ENCODE measurements around the gene AOPEP. TPM values are rescaled to one million over a fixed set of nuclear protein-coding genes. Genes with fewer than 3 reads are reported as not detected.

Gene AOPEP
- total RNA-seq, 2 experiments from 2014 or later = 13.5 to 17.0 TPM

DNA sequence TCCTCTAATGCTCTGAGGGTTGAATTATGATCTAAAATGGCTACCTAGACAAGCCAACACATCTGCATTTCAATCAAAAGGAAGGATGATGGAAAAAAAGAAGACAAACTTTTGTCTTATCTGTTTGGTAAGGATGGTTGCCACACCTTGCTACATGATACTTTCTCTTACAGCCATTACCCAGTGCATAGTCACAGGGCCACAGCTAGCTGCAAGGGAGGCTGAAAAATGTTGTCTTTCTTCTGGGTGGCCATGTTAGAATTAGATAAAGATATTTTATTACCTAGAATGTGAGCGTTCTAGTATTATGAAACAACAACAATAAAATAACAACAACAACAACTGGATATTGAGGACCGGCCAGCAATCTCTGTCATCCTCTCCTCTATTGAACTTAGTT is 4.7 kb upstream of the AOPEP start:
- POLR2A ChIA-PET = no interaction called here
- CTCF ChIA-PET = interaction anchor here (1.2 kb wide), 1 partner anchor 61 kb away, joined by 3 read pairs; no protein-coding TSS in a partner anchor

DNA sequence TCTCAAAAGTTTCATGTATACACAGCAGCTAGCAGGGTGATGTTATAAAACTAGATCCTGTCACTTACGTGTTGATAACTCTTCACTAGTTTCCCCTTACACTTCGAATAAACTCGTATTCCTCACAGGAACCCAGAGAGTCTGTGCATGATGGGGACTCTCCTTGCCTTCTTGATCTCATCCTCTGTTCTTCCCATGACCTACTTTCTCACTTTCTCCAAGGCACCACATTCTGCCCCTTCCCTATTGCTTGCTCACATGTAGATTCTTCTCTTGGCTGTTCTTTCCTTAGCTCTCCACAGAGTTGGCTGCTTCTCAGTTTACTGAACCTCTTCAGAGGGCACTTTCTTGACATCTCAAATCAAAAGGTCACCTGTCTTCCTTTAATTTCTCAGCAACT is 1.2 kb upstream of the AOPEP start:
- Mint-ChIP-seq H3K4me3 (no peak overlapping the region), H3K9me3 (no peaks in the 10 kb centered on the region), H3K4me1 (peaks cover 20% of the 10 kb centered on the region), H3K36me3 (ENCODE audit: low read depth) (peaks cover 4% of the 10 kb centered on the region), H3K27ac (no peak overlapping the region), H3K27me3 (peaks cover 2% of the 10 kb centered on the region)
- no peak for DNase-seq
- ChIA-PET CTCF (interaction anchor here (0.7 to 2.3 kb wide), 4 partner anchors 44 to 480 kb away, joined by 3 to 18 read pairs (median 8); no protein-coding TSS in a partner anchor), POLR2A (interaction anchor here (1.1 to 1.6 kb wide), 3 partner anchors 13 to 154 kb away, joined by 5 to 8 read pairs (median 6); no protein-coding TSS in a partner anchor)

More for the DNA sequence above, 4.7 kb upstream of the AOPEP start:
- peaks cover 2% of the 10 kb centered on the region for H3K27me3 Mint-ChIP-seq
- no peak for DNase-seq
- no peak overlapping the region for H3K4me3 Mint-ChIP-seq
- H3K27ac Mint-ChIP-seq = no peak overlapping the region
- peaks cover under 1% of the 10 kb centered on the region for H3K36me3 Mint-ChIP-seq (ENCODE audit: low read depth)
- peaks cover 4% of the 10 kb centered on the region for H3K4me1 Mint-ChIP-seq
- peaks cover 4% of the 10 kb centered on the region for H3K9me3 Mint-ChIP-seq

DNA sequence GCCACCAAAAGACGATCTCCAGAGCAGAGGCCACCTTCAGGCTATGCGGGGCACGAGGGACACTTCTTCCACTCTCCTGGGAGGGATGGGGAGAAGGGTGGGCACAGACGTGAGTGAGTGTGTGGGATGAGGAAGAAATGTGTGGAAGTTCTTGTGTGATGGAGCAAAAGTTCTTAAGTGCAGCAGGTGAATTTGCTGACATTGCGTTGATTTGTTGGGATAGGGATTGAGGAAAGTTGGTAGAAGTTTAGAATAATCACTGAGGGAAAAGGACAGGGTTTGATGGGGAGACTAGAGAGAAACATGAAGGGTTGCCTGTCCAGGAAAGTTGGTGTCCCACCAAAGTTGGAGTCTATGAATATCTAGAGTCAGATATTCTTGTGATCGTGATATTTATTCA is 2.2 kb downstream of the AOPEP start:
- Mint-ChIP-seq H3K9me3 (no peaks in the 10 kb centered on the region), H3K27ac (no peak overlapping the region), H3K27me3 (no peaks in the 10 kb centered on the region), H3K4me3 (no peak overlapping the region), H3K4me1 (peaks cover 20% of the 10 kb centered on the region), H3K36me3 (ENCODE audit: low read depth) (peaks cover 4% of the 10 kb centered on the region)
- DNase-seq = no peak
- POLR2A ChIA-PET = no interaction called here
- CTCF ChIA-PET = interaction anchor here (0.9 to 1.0 kb wide), 2 partner anchors 60 to 439 kb away, joined by 3 read pairs; no protein-coding TSS in a partner anchor

DNA sequence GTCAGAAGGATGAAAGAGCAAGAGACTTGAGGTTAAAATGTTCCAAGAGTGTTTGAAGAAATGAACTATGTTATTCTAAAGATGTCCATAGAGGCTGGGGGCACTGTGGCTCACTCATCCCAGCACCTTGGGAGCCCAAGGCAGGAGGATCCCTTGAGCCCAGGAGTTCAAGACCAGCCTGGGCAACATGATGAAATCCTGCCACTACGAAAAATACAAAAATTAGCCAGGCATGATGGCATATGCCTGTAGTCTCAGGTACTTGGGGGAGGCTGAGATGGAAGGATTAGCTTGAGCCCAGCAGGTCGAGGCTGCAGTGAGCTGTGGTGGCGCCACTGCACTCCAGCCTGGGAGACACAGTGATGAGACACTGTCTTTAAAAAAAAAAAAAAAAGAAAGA is 2.7 kb downstream of the AOPEP start:
- H3K27me3 Mint-ChIP-seq = no peaks in the 10 kb centered on the region
- ChIA-PET POLR2A (no interaction called here), CTCF (interaction anchor here (0.8 to 1.0 kb wide), 3 partner anchors 60 to 438 kb away, joined by 3 read pairs; no protein-coding TSS in a partner anchor)
- H3K4me1 Mint-ChIP-seq = peaks cover 20% of the 10 kb centered on the region
- H3K9me3 Mint-ChIP-seq = no peaks in the 10 kb centered on the region
- peaks cover 4% of the 10 kb centered on the region for H3K36me3 Mint-ChIP-seq (ENCODE audit: low read depth)
- DNase-seq = no peak
- H3K4me3 Mint-ChIP-seq = no peak overlapping the region
- no peak overlapping the region for H3K27ac Mint-ChIP-seq

DNA sequence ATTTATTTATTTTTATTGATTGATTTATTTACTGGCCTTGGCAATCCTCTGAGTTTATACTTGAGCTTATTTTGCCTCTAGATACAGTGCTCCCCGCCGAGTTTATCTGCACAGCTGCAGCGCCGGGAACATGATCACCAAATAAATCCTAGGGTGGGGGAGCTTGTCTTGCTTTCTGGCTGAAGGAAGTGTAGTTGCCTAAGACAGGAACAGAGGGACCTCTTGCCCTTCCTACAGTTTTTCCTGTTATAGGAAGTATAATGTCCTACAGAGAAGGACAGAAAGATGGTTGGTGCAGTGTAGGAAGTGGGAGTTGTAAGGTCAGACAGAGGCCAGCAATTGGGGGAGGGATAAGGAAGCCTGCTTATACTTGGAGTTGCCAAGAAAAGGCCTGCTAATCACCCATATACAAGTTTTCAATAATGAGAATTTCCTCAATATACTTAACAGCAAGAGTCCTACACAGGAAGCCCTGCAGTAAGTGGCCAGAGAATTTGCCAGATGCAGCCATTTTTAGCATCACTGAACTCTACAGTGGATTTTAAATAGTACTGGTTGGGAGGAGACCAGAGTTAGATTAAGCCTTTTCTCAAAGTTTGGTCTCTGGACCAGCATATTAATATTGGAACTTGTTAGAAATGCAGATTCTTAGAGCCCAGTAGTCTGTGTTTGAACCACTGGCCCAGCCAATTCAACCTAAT is 7.7 kb downstream of the AOPEP start:
- H3K4me3 Mint-ChIP-seq = no peak overlapping the region

DNA sequence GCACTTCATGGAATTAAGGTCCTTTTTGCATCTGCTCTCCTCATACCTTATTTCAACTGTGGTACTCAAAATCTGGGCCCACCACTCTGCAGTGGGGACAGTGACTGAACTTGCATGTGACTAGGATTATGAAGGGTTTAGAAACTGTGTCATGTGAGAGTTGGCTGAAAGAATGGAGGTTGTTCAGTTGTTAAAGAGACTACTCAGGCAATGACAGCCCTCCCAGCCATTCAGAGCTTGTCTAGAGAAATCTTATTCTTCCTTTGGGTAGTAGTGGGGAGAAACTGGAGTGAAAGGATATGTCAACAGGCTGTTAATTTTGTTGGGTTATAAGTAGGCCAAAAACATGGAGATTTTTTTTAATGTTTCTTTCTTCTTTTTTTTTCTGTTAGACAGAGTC is 10.3 kb downstream of the AOPEP start:
- H3K27me3 Mint-ChIP-seq = no peaks in the 10 kb centered on the region
- peaks cover 3% of the 10 kb centered on the region for H3K36me3 Mint-ChIP-seq (ENCODE audit: low read depth)
- no peaks in the 10 kb centered on the region for H3K9me3 Mint-ChIP-seq
- POLR2A ChIA-PET = interaction anchor here (1.7 kb wide), 1 partner anchor 10 kb away, joined by 5 read pairs; the partner anchor contains the start of gene AOPEP
- CTCF ChIA-PET = interaction anchor here (0.6 kb wide), 1 partner anchor 10 kb away, joined by 4 read pairs; no protein-coding TSS in a partner anchor
- no peak overlapping the region for H3K4me3 Mint-ChIP-seq
- no peak for DNase-seq
- H3K27ac Mint-ChIP-seq = no peak overlapping the region
- no peaks in the 10 kb centered on the region for H3K4me1 Mint-ChIP-seq

More for the DNA sequence above, 7.7 kb downstream of the AOPEP start:
- CTCF ChIA-PET = interaction anchor here (1.4 to 1.6 kb wide), 2 partner anchors 394 to 397 kb away, joined by 3 to 4 read pairs; no protein-coding TSS in a partner anchor
- Mint-ChIP-seq H3K27ac (no peak overlapping the region), H3K27me3 (no peaks in the 10 kb centered on the region), H3K36me3 (ENCODE audit: low read depth) (peaks cover 3% of the 10 kb centered on the region), H3K4me1 (no peaks in the 10 kb centered on the region), H3K9me3 (no peaks in the 10 kb centered on the region)
- POLR2A ChIA-PET = interaction anchor here (0.8 kb wide), 1 partner anchor 10 kb away, joined by 3 read pairs; no protein-coding TSS in a partner anchor
- no peak for DNase-seq

DNA sequence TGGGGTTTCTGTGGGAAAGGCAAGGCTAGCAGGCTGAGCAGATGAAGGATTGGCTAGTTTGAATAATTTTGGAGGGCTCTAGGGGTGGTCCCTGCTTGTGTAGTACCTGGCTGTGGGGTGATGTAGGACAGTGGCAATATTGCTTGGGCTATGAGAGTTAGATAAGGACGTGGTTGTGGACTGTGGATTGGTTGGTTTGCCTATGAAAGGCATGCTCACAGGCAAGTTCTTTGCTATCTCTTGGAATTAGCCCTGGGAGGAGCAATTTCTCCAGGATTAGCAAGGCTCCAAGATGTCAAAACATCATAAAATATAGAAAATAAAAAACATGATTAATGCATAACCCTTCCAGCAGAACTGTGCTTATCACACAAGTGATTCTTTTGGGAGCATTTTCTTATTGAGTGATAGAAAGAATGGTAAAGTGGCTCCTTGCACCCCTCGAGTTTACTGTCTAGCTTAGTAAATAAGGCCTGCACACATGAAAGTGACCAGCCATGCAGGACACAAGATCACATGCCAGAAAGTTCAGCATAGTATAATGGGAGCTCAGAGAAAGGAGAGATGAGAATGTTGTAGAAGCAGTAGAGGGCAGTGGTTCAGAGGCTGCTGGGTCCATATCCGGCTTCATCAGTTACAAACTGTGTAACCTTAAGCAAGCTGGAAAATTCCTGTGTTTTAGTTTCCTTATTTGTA is 13.8 kb downstream of the AOPEP start:
- no peaks in the 10 kb centered on the region for H3K9me3 Mint-ChIP-seq
- H3K4me3 Mint-ChIP-seq = no peak overlapping the region
- H3K36me3 Mint-ChIP-seq (ENCODE audit: low read depth) = peaks cover 10% of the 10 kb centered on the region
- no peak overlapping the region for H3K27ac Mint-ChIP-seq
- ChIA-PET POLR2A (no interaction called here), CTCF (no interaction called here)
- no peaks in the 10 kb centered on the region for H3K4me1 Mint-ChIP-seq
- DNase-seq = no peak
- H3K27me3 Mint-ChIP-seq = no peaks in the 10 kb centered on the region

DNA sequence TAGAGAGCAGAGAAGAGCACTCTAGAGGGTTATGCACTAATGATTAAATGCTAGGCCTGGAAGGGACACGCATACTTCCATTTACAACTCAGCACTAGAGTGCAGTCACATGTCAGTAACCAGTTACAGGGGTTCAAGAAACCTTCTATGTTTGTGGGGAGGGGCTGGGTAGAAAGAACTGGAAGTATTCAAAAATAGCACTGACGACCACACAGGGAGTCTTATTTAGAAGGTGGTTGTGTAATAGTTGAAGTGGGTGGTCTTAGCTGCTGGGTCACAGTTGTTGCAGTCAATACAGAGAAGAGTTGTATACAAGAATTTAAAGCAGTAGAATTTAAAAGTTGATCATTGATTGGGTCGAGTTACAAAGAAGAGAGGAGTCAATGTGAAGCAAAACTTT is 15.4 kb downstream of the AOPEP start:
- peaks cover 15% of the 10 kb centered on the region for H3K36me3 Mint-ChIP-seq (ENCODE audit: low read depth)

DNA sequence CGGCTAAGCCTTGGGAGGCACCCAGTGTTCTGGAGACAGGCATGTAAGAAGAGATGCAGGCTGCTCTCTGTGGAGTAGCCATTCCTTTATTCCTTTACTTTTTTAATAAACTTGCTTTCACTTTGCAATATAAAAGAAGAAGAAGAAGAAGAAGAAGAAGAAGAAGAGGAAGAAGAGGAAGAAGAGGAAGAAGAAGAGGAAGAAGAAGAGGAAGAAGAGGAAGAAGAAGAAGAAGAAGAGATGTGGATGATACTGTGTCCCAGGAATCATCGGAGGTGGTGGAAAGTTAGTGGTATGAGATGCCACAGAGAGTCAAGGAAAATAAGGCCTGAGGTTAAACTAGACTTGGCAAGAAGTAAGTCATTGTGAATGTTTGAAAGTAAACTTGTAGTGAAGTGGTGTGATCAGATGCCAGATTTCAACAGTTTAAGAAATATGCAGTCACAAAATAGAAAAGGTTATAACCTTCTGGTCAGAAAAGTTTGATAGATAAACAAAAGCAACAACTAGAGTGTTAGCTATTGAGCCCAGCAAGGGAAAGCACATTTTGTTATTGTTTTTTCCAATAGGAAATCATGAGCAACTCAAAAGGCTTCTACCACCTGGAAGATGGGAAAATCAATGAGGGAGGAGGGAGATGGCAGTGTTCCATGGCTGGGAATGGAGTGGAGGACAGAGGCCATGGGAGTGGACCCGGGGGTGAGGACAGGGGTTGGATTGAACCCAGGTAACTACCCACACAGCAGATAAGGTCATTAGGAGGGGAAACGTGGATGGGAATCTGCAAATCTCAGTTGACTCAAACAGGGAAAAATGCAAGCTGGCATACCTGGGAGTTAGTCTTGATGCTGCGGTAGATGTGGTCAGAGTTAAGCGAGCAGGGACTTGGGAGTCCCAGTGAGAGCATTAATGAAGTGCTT is 16.8 kb downstream of the AOPEP start:
- no peak overlapping the region for H3K4me3 Mint-ChIP-seq
- H3K27me3 Mint-ChIP-seq = no peaks in the 10 kb centered on the region
- ChIA-PET POLR2A (no interaction called here), CTCF (no interaction called here)
- no peaks in the 10 kb centered on the region for H3K9me3 Mint-ChIP-seq
- peaks cover 14% of the 10 kb centered on the region for H3K36me3 Mint-ChIP-seq (ENCODE audit: low read depth)
- no peak for DNase-seq
- H3K27ac Mint-ChIP-seq = no peak overlapping the region
- H3K4me1 Mint-ChIP-seq = no peaks in the 10 kb centered on the region

More for the DNA sequence above, 15.4 kb downstream of the AOPEP start:
- no peak for DNase-seq
- Mint-ChIP-seq H3K9me3 (no peaks in the 10 kb centered on the region), H3K4me3 (no peak overlapping the region), H3K27me3 (no peaks in the 10 kb centered on the region), H3K4me1 (no peaks in the 10 kb centered on the region), H3K27ac (no peak overlapping the region)
- ChIA-PET CTCF (no interaction called here), POLR2A (no interaction called here)

DNA sequence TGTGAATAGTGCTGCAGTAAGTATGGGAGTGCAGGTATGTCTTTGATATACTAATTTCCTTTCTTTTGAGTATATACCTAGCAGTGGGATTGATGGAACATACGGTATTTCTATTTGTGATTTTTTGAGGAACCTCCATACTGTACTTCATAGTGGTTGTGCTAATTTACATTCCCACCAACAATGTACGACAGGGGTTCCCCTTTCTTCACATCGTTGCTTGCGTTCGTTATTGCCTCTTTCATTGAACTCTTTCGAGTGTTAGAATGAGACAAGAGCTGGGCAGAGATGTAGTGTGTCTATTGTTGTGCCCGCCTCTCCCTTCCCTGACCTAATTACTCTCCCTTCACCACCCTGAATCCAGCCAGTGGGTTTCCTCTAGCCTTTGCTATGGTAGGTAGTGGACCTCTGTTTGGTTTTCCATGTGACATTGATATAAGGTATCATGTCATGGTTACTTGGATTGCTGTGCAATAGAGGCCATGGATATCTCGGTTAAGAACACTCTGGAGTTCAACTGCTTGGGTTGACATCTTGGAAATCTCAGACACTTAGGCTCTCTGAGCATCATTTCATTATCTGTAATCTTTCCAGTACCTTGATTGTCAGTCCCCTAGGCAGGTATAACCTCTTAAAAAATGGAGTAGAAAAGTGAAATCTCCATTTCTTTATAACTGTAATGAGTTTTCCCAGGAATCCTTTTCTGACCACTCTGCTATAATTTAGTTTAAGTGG is 19.5 kb downstream of the AOPEP start:
- Mint-ChIP-seq H3K27me3 (no peaks in the 10 kb centered on the region), H3K36me3 (ENCODE audit: low read depth) (peaks cover 21% of the 10 kb centered on the region), H3K9me3 (peaks cover 7% of the 10 kb centered on the region), H3K4me1 (no peaks in the 10 kb centered on the region), H3K4me3 (no peak overlapping the region), H3K27ac (no peak overlapping the region)
- POLR2A ChIA-PET = no interaction called here
- CTCF ChIA-PET = no interaction called here
- no peak for DNase-seq

DNA sequence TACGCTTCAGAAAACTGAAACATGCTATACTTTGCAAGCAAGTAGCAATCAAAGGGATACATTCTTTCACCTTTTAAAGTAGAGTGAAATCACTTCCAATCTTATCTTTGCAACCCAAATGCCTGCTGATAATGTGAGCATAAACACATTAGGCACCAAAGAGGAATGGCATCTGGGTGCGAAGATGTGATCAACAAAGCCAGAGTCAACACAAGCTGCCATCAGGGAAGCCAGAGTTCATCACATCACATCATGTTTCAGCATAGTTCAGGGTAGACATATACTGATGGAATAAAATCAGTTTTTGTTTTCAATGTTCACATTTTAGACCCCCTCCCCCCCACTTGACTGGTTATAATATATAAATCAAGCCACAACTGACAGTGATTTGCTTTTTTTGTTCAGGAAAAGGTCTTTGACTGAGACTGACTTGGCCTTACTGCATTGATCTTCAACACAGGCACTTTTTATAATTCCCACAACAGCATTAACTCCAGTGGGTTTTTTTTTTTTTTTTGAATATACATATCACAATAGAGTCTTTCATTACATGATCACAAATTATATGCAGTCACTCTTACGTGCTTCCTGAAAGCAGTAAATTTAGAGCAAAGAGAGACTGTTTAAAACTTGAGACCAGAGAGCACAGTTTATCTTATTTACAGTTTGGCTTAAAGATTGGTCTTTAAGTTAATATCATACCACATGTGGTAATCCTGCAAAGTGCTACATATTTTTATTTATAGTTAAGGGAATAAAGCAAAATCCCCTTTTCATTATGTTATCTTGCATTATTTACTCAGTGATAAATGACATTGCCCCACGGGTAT is 20.3 kb downstream of the AOPEP start:
- DNase-seq = no peak
- no peak overlapping the region for H3K4me3 Mint-ChIP-seq
- H3K4me1 Mint-ChIP-seq = no peaks in the 10 kb centered on the region
- H3K36me3 Mint-ChIP-seq (ENCODE audit: low read depth) = peaks cover 24% of the 10 kb centered on the region
- H3K27me3 Mint-ChIP-seq = no peaks in the 10 kb centered on the region
- no peak overlapping the region for H3K27ac Mint-ChIP-seq
- POLR2A ChIA-PET = no interaction called here
- CTCF ChIA-PET = interaction anchor here (0.7 kb wide), 1 partner anchor 10 kb away, joined by 4 read pairs; no protein-coding TSS in a partner anchor
- H3K9me3 Mint-ChIP-seq = peaks cover 7% of the 10 kb centered on the region

All from activated CD4-positive, alpha-beta memory T cell treated with anti-CD3 and anti-CD28 coated beads, Interleukin-2, amount 10 ng/mL, durations not matched to agents 7 days and 5 days (primary cell).